GM19238 (cell line): Measurements from ENCODE around the gene WASF3.
"Not testable (repeated sequence)": the region's sequence is repeated elsewhere in the genome, so short reads cannot be mapped to it uniquely, and the experiment has no call there.

Source experiments
- DNase-seq: peaks from one replicate; pipeline ENCODE4 v3.0.0; 2011; ENCODE audit warnings: low spot score; ENCODE audit not compliant: insufficient read length

The WASF3 gene

DNA sequence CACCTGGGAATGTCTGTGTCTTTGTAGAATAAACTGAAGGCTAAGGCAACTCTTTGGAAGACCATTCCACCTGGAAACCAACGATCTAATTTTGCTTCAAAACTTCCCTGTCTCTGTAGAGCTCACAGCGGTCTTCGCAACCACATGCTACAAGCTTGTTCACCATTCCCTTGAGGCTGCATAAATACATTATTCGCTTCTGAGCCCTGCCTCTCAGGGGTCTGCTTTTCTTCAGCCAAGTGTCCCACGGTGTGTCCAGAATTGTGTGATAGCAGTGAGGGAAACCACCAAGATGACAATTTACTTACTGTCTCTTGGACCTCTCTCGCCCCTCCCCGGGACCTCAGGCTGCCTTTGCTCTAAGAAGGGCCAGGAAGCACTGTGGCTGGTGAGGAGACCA, 152.0 kb downstream of the WASF3 start:
- no peak for DNase-seq

DNA sequence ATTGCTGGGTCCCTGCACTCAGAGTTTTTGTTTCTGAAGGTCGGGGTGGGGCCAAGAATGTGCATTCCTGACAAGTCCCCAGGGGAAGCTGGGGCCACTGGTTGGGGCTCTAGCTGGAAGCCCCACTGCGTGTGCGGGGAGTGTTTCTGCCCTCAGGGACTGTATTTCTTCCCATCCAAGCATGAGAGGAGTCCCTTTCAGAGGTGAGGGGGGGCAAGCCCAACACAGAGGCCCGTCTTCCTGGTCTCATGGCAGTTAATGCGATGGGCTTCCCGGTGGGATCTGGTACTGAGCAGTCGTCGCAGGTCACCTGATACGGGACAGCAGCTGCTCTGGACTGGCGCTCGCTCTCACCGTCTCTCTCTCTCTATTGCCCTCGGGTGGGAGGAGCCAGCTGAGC, 152.7 kb downstream of the WASF3 start:
- DNase-seq: no peak

GRCh38 chr13:26711211-26711610, 153.7 kb downstream of the WASF3 start:
- DNase-seq: no peak

DNA sequence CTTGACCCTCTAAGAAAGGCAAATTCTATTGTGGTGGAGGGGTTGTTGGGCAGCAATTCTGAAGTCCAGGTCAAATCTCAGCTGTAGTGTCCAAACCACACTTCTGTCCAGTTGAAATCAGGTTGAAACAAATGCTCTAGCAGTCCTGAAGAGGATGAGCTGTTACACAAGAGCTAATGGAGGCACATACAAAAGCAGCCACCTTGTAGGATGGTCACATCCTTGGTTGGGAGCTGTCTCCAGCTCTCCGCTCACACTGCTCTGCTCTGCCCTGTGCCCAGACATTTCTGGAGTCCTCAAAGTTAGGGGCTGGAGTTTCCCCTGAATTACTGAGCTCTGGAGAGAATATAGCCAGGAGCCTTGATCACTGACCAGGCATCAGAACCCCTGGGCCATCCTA, 155.9 kb downstream of the WASF3 start:
- no peak for DNase-seq

- DNase-seq: no peak
Measured at GRCh38 chr13:26716984-26717383, 159.5 kb downstream of the WASF3 start.

- no peak for DNase-seq
Measured at GRCh38 chr13:26718146-26718545, 160.7 kb downstream of the WASF3 start.

DNA sequence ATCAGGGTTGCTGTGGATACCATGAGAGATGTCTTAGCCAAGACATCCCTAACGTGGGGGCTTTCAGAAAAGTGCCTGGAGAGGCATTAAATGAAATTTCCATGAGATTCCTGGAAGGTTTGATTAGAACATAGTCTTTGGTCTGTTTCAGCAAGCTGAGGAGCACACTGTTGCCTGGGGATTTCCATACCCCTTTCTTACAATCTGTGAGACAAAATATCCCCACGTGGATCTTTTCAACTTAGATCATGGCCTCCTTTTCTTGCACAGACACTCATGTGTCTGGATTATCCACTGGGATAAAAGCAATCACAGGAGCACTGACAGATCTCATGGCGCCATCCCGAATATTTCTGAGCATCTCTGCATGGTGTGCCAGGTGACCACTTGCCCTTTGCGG, 161.4 kb downstream of the WASF3 start:
- DNase-seq: no peak

- DNase-seq: no peak
Measured at GRCh38 chr13:26719356-26719945, 162.0 kb downstream of the WASF3 start.

GRCh38 chr13:26721251-26722121, 164.0 kb downstream of the WASF3 start:
- DNase-seq: no peak

DNA sequence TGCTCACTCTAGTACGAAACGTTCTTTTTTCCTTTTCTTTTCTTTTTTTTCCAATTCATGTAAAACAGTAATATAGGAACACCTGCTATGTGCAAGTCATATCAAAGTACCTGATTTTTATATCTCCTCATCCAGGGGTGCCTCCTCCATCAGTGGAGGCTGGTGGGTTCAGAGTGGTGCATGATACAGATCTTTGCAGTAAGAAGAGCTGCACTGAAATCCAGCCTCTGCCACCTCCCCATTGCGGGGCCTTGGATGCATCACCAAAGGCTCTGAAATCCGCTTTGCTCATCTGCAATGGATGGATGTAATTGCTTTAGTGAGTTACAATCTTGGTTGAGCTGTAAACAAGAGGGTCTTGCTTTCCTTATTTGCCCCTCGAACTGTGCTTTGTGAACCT, 164.8 kb downstream of the WASF3 start:
- no peak for DNase-seq

DNA sequence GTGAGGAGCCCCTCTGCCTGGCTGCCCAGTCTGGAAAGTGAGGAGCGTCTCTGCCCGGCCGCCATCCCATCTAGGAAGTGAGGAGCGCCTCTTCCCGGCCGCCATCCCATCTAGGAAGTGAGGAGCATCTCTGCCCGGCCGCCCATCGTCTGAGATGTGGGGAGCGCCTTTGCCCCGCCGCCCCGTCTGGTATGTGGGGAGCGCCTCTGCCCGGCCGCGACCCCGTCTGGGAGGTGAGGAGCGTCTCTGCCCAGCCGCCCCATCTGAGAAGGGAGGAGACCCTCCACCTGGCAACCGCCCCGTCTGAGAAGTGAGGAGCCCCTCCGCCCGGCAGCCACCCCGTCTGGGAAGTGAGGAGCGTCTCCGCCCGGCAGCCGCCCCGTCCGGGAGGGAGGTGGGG, 166.1 kb downstream of the WASF3 start:
- not testable (repeated sequence) for DNase-seq

DNA sequence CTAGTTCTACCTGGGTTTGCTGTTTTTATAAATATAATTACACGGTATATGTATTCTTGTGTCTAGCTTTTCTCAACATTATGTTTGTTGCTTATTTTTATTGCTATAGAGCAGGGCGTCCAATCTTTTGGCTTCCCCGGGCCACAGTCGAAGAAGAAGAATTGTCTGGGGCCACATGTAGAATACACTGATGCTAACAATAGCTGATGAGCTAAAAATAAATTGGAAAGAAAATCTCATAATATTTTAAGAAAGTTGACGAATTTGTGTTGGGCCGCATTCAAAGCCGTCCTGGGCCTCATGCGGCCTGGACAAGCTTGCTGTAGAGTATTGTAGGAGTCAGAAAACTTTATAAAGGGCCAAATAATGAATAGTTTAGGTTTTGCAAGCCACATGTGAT, 169.2 kb downstream of the WASF3 start:
- DNase-seq: no peak

DNA sequence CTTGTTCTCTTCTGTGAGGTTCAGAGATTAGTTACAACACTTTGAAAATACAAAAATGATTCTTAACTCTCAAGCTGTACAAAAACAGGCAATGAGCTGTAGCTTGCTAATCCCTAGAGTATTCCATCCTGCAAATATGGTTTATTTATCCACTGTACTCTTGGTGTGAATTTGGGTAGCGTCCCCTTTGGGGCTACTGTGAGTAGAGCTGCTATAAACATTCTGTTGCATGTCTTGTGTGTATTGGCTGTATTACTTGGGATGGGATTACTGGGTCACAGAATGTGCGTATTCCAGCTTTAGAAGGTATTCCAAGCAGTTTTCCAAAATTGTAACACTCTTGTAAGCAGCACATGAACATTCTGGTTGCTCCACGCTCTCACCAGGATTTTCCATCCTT, 169.6 kb downstream of the WASF3 start:
- no peak for DNase-seq

DNA sequence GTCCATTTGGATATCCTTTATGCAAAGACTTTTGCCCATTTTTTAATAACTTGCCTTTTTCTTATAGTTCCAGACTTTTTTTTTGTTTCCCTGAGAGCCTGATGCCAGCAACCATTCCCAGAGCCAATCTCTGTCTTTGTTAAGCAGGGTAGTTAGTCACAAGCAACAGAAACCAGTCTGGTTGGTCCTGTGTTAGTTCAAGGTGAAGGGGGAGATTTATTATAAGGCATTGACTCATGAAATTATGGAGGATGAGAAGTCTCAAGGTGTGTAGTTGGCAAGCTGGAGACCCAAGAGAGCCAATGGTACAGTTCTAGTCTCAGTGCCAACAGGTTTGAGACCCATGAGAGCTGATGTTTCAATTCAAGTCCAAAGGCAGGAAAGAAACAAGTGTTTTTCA, 170.2 kb downstream of the WASF3 start:
- no peak for DNase-seq

DNA sequence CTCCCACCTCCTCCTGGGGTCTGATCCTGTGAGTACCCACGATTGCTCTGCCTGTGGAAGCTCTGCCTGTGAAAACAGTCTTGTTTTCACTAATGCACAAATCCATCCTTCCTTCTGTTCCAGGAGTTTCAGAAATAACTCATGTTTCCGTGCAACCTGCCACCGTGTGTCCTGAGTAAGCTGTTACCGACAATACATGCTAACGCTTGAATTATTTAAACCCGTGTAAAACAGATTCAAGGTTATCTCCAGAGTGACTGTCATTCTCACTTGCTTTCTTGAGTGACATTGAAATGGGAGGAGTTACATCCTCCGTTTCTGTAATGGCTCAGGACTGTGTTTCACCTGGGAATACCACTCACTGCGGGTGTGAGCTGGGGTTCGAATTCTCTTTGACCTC, 178.2 kb downstream of the WASF3 start:
- no peak for DNase-seq
